HG02885 (cell line): Measurements from ENCODE around the gene UBE2E2.

Source experiments
- ATAC-seq: cut with Tn5 transposase; IDR thresholded peaks from one replicate; pipeline ENCODE4 v1.9.1; 2021; ENCODE audit warnings: mild to moderate bottlenecking; ENCODE audit not compliant: unreplicated experiment, poor library complexity

UBE2E2 gene

DNA sequence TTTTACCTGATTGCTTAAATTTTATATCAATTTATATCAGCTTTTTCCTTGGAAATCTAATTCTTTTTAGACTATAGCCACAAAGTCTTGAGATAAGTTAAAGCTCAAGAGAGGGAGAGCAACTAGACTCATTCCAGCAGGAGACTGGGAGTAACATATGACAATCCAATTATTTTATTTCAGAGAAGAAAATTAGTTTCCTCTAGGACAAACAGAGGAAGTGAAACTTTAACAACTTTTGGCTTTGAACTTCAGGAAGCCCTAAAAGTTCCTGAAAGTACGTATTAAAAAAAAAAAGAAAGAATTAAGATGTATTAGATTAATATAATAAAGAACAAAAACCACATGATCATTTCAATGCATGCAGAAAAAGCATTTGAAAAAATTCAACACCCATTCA is 13.9 kb upstream of the UBE2E2 start:
- no peak for ATAC-seq

DNA sequence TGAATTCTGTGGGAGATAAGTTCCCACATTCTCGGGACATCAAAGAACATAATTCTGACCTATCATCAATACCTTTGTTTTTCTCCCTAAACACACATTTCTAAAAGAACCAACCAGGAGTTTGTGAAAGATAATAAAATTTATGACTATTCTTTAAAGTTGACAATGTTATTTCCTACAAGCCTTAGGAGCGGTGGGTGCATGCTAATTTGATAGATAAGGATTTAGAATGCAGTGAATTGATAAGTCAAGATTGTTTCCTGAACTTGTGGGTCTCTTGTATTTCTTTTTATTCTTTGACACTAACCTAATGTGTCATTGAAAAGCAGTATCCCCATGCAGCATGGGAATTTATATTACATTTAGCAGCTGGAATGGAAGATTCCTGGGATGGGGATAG is 10.3 kb upstream of the UBE2E2 start:
- no peak for ATAC-seq

DNA sequence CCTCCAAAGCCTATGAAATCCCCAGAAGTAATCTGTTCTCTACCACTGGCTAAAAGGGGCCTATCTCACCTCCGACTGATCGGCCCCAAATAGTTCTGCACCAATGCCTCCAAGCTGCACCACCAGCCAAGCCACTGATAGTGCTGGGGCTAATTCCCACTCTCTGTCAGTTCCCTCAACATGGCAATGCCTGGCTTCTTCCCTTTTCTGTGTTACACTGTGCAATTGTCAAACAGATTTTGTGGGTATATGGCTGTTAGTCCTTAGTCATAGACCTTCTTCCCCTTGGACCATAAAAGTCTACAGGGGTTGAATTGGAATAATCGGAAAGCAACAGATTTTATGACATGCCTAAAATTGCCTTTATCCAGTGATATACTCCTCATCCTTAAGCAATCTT is 9.3 kb upstream of the UBE2E2 start:
- ATAC-seq: no peak

DNA sequence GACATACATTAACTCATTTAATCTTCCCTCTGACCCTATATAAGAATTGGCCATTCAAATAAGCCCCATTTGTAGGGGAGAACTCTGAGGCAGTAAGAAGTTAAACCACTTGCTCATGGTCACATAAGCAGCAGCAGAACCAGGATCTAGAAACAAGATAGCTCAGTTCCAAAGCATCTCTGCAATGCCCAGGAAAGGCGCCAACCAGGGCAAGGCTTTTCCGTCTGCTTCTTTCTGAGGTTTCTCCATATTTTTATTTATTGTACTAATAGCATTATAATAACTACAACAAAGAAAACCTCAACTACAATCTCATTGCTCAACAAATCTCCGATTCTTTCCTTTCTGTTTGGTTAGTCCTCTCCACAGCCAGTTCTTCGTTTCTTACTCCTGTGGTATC is 4.3 kb upstream of the UBE2E2 start:
- ATAC-seq: no peak

DNA sequence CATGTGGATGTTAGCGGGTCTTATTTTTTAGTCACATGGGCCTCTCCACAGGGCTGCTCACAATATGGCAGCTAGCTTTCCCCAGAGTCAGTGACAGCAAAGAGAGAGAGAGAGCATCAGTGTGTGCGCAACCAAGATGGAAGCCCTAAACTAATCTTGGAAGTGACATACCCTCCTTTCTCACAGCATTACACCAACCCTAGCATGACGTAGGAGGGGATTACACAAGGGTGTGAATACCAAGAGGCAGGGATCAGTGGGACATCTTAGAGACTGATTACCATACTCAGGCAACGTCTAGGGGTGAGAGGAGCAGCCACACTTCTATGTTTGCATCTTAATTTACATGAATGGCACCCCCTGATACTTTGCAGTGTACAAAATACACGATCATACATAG is 3.5 kb upstream of the UBE2E2 start:
- no peak for ATAC-seq

DNA sequence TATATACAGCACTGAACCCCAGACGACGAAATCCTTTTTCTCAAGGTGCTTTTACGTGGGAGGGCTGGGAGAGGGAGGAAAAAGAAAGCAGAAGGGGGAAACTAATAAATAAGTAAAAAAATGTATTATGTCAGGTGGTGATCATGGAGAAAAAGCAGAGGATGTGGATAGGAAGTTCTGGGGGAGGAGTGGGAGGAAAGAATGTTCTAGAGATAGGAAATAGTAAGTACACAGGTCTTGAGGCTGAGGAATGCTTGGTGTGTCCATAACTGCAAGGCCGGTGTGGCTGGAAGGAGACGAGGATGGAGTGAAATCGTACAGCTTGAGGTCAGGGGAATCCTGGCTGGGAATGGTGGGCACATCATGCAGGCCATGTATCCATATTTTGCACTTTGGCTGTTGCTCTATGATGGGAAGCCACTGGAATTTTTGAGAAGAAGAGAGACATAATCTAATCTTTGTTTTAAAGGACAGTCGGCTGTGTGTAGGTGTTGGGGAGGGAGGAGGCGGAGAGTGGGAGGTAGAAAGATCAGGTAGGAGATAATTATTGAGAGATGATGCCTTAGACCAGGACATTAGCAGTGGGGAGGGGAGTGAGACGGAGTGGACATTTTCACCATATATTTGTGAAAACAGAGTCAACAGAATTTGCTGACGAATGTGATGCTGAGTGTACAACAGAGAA is 1.8 kb upstream of the UBE2E2 start:
- ATAC-seq: no peak

DNA sequence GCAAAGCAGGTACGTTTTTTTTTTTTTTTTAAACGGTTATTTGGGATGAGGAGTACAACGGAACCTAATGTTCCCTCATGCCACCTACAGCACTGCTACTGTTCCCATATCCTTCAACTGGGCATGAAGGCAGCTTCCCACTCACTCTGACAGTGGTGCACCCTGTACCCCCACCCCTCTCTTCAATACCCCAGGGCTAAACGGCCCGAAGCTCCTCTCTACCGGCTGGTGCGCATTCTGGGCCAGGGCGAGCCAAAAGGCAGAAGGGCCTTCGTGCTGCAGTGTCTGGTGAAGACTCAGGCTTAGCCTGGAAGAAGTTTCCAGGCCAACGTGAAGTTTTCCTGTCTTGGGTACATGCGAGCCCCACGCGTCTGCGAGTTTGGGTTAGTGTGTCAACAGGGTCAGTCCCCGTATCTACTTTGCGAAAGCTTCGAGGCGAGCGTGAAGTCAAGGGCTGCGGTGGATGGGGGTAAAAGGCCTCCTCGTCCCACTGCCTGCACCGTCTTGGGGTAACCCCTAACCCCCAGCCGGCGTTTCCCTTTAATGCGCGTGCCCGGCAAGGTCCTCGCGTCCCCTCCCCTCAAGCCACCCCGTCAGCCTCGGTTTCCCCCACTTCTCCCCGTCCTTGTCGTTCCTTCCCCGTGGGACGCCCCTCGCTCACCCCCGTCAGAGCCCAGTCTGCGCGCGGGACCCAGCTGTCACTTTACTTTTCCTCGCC is 765 bp upstream of the UBE2E2 start:
- ATAC-seq: peak; percentile 35

DNA sequence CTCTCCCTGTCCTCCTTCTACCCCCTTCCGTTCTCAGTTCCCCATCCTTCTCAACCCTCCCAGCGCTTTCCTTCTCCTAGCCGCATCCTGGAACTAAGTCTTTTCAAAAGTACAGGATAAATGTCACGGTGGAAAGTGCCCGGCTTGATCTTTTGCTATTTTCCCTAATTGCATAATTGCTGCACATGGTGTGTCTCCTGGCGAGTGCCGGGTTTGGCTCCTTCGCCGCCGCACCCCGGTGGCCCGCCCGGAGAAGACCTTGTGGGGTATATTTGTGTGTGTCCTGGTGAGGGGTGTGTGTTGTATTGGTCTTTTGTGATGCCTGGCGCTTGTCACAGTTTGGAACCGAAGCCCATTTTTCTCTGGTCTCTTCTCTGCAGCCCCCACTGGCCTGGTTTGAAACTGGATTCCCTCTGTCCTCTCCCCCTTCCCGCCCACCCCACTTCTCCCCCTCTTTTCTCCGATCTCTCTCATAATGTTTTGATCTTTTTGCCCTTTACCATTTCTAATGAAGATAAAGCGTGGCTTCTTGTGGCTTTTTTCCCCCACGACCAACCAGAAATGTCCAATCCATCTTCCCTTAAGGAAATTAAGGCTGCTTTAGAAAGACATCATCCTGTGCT is 692 bp downstream of the UBE2E2 start:
- peak; percentile 25 for ATAC-seq

DNA sequence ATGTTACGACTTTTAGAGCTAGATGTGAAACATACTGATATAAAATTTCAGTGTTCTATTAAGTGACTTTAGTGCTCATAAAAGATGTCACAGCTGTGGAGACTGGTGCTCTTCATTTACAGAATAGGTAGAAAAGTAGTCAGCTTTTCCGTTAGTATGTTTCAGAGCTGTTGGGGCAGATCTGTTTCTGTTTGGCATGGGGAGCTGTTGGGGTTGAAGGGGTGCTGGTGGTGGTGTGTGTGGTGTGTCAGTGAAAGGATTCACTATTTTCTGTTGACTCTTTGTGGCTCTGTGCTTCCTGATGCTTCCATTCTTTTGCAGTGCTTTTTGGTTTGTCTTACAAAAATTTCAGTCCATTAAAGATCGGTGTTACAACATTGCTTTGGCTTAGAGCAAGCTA is 3.2 kb downstream of the UBE2E2 start:
- ATAC-seq: no peak

DNA sequence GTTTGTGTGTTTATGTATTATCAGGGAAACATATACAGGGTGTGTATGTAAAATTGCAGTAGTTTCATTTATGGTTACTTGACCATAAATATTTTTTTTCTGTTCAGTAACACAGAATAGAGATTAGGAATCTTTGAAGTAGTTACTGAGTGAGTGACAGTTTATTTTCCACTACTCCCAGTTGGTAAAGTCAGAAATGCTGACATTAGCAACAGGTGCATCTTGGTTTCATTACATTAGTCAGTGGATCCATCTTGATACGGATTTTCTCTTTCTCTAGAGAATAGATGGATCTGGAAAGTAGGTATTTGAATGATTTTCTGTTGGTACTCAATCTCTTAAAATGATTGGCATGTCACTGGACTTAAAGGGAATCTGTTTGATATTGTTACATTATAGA is 6.0 kb downstream of the UBE2E2 start:
- no peak for ATAC-seq

DNA sequence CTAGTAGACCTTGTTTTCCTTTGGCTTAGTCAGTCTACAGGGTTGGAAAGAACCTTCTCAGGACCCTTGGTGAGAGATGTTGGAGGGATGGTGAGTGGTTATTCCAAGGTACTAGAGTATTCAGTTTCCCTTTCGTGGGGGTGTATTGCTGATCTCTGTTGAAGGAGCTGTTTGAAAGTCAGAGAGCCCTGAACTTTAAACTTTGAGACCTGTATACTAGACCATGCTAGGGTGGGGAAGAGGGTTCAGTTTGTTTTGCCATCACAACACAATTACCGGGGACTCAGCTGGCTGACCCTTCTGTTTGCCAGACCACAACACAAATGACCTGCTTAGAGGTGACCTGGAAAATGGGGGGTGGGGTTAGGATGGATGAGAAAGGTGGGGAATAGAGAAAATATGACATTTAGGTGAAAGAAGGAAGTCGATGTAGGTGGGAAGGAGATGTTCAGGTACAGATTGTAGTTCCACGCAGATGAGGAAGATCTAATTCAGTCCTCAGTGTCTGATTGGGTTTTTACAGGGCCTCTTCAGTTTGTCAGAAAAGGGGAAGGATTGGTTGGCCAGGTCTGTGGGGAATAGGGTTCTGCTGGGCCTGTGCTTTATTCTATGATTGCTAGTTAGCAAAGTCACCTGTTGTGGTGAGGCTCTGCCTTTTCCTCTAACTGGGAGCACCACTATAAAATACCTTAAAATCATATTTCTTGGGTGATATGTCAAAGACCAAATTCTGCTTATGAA is 6.8 kb downstream of the UBE2E2 start:
- no peak for ATAC-seq

DNA sequence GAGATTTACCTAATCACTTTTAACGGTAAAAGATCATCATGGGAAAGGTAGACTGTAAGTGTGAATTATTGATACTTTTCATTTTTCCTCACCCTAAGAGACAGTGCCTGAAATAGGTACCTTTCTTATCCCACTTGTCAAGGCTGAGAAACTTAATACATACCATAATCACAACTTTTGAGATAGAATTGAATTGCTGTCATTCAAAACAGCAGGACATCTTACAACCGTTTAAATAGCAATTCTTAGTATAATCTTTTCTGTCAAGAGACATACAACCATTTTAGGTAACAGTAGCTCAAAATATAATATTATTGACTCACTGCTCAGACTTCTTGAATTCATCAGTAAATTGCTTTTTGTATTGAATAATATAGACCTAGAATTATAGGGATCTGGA is 10.7 kb downstream of the UBE2E2 start:
- no peak for ATAC-seq

DNA sequence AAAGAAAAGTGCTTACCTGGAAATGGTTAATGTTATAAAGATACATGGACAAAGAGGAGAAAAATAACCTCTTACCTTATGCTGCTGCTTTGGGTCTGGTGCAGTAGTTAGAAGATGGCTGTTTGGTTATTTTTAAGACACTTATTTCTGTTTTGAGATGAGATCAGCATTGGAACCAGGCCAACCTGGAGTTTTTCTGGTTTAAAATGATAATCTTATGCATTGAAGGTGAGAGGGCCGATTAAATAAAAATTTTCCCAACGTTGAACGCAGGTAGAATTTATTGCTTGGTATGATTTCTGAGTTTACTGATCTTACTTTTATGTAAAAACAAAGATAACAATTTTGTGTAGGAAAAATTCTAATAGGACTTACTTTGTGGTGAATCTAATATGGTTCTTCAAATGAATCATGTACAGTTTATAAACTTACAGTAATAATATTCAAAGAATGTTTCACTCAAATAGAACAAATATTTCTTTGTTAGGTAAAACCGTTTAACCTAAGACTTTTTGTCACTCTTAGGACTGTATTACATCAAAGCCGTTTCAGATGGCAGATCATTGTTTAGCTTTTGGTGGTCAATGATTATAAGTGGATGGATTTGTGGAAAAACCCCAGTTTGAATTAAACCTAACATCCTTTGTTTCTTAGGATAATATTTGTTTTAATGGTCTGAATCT is 14.9 kb downstream of the UBE2E2 start:
- ATAC-seq: no peak

DNA sequence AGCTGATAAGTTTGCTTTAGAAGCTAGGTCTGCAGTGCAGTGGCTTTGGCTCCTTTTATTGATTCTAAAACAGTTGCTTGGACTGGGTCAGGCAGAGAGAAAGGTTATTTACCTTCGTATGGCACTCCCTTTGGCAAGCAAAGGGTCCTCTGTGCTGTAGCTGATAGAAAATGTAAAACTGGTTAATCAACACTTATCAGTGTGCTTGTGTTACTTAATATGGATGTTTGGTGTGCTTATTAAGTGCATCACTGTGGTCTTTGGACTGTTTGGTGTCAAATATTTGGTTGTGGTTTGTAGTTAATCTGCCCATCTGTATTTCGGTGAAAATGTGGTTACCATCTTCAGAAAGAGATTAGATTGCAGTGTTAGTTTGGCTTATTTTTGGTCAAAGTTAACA is 16.0 kb downstream of the UBE2E2 start:
- ATAC-seq: peak; percentile 46

DNA sequence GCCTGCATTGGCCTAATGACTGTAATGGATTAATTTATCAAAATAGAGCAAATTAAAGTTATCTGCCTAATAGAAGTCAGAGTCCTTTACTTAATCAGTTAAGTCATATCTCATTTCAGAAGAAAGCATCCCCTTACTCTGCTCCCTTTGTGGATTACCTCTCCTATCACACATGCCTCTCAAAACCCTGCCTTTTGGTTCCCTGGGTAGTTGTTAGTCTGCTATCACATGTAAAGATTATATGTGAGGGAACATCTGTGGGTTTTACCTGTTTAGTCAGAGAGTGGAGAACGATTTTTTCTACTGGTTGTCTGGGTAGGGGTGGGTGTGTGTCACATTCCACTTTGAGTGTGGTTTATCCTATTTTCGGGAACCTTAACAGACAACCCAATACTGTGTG is 16.4 kb downstream of the UBE2E2 start:
- ATAC-seq: peak; percentile 57

DNA sequence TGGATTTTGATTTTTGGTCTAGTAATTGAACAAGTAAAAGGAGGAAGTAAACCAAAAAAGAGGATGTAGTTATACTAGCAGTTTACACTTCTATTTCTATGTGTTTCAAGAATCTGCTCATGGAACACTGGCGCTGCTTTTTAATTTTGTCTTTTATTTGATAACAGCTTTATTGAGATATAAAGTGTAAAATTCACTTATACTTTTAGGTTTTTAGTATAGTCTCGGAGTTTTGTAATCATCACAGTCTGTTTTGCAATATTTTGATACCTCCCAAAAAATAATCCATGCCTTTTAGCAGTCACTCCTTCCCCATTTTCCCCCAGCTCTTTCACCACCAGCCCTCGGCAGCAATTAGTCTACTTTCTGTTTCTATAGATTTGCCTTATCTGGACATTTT is 18.0 kb downstream of the UBE2E2 start:
- ATAC-seq: no peak

DNA sequence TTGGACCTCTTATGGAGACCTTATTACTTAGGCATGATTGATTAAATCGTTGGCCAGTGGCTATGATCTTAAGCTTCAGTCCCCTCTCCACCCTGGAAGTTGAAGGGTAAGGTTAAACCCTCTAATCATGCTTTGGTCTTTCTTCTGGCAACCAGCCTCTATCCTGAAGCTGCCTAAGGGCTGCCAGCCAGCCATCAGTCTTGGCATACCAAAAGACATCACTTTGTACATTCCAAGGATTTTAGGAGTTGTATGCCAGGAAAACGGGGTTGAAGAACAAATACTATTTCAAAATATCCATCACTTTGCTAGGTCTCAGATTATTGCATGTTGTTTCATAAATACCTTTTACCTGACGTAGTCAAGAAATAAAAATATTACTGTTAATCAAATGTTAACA is 28.9 kb downstream of the UBE2E2 start:
- ATAC-seq: no peak

DNA sequence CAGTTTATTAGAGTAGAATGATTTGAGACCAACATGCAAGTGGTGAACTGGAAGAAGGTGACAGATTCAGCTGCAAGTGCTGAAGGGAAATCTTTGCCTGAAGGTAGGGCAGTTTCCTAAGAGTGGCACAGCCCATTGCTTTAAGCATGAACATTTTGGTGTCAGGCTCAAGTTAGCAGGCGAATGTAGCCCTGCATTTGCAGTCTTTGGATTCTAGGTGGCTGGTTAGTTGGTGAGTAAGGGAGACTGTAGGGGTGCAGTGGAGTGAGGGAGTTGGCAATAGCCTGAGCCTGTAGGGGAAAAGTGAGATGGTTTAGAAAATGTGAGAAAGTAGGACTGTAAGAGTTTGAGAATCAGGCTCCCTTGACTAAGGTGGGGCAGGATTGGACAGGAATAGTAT is 29.7 kb downstream of the UBE2E2 start:
- ATAC-seq: no peak

DNA sequence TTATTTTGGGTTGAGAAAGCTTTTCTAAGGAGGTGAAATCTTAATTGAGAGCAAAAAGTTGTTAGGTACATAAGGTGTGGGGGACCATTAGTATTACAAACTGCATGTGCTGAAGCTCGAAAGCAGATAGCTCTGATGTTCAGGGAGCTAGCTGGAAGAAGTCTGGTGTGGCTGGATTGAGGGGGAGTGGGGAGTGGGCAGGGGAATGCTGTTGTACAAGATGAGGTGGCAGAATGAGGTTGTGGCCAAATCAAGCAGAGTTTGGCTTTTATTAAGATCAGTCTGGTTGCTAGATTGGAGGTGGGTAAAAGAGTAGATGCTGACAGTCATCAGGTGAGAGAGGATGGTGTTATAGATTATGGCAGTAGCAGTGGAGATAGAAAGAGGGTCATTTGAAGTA is 32.1 kb downstream of the UBE2E2 start:
- no peak for ATAC-seq

DNA sequence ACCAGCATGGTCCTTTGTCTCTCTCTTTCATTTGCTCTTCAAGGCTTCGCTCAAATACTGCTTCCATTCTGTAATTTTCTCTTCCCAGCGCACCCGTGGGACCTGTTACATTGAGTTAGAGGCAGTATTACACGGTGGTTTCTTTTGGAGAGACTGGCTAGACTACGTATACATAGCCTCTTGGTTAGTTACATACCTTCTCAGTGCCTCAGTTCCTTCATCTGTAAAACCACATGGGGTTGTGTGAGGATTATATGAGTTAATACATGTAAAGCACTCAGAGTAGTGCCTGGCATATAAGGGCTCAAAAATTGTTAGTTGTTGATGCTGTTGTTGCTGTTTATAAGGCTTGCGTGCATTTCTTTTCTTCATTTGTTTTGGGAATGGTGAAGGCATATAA is 33.8 kb downstream of the UBE2E2 start:
- no peak for ATAC-seq

DNA sequence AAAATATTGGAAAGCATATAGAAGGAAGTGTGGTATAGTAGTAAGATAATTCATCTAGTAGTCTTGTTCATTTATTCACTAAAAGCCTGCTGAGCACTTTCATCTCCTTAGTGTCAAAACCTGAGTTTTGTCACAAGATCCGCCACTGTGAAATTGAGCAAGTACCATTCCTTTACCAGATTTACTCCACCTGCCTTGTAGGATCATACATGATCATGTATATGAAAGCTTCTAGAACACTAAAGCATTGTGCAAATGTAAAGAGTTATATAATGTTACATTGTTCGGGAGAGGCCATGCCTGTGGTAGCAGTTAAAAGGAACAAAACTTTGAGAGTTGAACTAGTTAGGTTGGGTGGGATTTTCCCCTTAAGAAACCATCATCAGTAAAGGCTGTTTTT is 35.0 kb downstream of the UBE2E2 start:
- ATAC-seq: no peak
